T follicular helper cell (primary cell): ENCODE measurements around the gene FAM180A.

Source experiments
- DNase-seq: peaks from one replicate; pipeline ENCODE4 v3.0.0-alpha.2; 2020; ENCODE audit warnings: low read depth

The FAM180A gene

GRCh38 chr7:135771961-135772638, 23.5 kb upstream of the FAM180A start:
- no peak for DNase-seq

GRCh38 chr7:135771051-135771450, 22.4 kb upstream of the FAM180A start:
- no peak for DNase-seq

- DNase-seq = no peak
Observed at GRCh38 chr7:135770139-135770710, 21.6 kb upstream of the FAM180A start.

- no peak for DNase-seq
Observed at GRCh38 chr7:135769005-135769802, 20.6 kb upstream of the FAM180A start.

DNA sequence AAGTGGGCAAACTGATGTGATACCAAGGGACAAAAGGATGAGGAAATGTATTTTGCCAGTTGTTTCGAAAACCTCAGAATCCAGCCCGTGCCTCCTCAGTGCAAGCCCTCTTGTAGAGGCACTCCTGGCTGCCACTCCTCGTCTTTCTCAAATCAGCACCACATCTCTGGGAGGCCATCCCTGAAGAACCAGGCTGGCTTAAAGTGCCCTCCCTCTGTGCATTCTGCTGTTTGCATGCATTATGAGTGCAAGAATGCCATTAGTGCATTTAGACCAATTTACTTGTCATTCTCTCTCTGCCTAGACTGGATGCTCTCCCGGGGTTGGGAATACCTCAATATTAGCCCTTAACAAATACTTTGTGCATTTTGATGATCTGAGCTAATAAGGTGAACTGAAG, 19.9 kb upstream of the FAM180A start:
- DNase-seq = no peak

- no peak for DNase-seq
Observed at GRCh38 chr7:135768064-135768463, 19.5 kb upstream of the FAM180A start.

DNA sequence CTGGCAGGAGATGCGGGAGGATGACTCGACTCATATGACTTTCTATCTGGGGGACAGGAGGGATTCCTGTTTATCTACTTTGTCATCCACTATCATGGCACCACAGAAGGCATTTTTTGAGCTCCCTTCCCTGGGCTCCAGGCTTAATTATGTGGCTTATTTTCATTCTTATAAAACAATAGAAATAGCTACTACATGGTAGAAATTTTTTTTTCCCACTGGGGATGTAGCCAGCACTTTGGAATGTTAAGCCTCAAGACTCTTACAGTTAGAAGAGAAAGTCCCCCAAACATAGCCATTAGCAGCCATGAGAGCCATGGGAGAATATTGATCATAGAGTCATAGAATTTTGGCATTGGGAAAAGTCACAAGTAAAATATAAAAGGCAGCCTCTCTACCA, 14.6 kb upstream of the FAM180A start:
- no peak for DNase-seq

DNA sequence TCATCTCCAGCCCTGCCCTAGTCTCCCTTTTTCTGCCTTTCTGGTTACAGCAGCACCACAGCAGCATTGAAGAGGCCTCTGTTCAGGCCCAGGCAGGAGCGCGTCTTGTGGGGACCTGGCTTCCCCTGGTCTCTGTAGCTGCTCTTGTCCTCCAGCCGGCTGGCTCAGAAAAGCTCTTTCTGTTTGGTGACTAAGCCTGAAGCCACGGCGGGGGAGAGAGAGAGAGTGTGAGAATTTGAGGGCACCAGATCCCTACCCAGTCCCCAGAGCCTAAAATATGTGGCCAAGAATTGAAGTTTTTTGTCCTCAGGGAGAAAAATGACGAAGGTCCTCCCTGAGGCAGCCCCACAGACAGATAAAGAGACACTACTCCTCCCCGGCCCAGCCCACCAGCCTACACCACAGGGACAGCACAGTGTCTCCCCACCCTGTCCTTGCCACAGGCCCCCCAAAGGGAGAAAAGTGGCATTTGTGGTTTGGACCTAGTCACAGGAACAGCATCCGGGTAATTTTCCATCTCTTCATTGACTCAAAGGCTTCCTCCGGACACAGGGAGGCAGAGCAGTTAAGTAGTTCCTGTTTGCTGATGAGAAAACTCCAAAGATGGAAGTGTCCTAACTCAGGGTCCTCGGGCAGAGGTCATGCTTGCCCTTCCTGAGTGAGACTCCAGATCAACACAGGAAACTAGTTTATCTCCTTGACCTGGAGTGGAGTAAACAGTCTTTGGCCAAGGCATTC, 13.3 kb upstream of the FAM180A start:
- DNase-seq = no peak

DNA sequence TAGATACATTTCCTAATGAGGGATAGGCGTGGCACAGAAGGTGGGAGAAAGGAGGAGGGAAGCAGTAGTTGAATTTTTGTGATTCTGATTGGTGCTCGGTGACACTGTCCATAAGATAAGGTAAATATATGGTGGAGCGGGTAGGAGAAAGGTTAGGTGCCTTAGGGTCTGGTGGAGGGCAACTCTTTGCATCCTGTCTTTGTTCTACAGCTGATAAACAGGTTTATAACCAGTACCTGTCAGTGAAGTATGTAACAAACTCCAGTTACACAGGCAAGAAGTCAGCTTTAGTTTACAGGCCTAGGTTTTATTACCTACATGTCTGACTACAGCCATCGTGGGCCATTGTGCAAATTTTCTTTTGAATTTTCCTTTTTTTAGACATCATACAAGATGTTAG, 10.9 kb upstream of the FAM180A start:
- DNase-seq = no peak

DNA sequence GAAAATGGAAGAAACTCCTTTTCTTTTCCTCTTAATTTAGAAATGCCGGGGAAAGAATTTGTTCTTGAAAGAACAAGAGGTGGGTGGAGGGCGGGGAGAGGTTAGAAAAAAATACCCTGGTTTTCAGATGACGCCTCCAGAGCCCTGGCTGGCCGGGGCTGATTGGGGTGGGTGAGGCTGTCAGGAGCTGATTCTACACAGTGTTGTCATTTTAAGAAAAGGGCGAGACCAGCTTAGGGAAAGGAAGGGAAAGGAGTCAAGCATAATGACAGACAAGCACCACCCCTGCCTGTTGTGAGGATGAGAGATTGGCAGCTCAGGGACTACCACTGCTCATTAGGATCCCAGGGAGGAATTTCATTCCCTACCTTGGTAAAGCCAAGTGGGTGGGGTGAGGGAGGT, 9.9 kb upstream of the FAM180A start:
- no peak for DNase-seq

- DNase-seq = no peak
Observed at GRCh38 chr7:135757719-135758411, 9.3 kb upstream of the FAM180A start.

DNA sequence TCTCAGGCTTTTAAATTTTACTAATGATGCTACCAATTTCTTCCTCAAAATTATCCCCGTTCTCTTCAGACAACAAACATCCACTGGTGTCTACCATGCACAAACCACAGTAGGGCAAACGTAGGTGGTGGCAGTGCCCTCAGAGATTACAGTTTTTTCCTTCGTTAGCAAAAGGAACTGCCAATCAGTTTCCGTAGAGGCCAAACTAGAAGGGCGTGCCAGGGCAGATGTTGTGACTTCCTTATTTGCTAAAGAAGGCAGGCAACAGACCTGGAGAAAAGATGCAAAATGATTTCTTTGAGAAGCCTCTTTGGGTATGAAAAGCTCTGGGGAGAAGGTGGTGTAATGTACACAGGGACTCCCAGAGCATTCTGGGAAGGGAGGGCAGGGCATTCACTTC, 7.6 kb upstream of the FAM180A start:
- no peak for DNase-seq

DNA sequence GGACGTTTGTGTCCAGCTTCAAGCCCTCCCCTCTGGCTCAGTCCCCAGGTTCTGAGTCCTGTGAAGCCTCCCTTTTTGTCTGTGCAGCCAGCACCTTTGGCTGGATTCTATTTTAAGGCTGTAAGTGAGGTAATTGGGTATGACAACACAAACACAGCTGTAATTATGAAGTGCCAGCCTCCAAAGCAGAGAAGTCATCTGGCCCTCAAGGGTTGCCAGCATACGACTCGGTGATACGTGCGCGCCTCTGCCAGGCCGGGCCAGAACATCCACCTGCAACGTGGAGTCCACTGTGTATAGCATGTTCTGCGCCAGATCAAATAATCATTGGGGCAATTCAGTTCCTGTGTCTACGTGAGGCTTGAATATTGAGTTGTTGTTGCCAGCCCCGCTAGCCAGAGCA, 6.7 kb upstream of the FAM180A start:
- DNase-seq = no peak

- no peak for DNase-seq
Observed at GRCh38 chr7:135753616-135754413, 5.2 kb upstream of the FAM180A start.

GRCh38 chr7:135747366-135747765, 1.2 kb downstream of the FAM180A start:
- DNase-seq = no peak

DNA sequence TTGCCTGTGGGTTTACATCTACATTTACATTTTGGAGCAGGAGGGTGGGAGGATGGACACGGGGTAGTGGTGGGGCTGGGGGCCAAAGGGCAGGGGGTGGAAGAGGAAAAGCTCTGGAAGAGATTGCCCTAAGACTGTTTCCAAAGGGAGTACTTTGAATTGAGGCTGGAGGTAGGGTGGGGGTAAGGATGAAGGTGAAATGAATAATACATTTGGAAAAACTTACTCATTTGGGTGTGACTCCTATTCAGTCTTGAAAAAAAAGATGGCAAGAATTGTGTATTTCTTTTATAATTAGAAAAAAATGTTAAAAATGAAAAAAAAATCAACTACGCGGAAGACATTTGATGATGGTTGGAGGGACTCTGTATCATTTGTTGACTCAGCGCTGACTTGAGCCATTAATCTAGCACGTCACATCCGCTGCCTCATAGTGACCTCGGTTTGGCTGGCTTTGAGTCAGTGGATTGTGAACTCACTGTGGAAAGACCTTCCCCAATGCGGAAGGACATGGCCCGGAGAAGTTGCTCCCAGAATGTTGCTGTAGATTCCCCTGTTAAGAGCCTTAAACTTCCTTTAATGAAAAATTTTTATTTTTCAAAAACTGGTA, 2.8 kb downstream of the FAM180A start:
- no peak for DNase-seq

- DNase-seq = no peak
Observed at GRCh38 chr7:135744938-135745702, 3.5 kb downstream of the FAM180A start.

- no peak for DNase-seq
Observed at GRCh38 chr7:135743907-135744731, 4.5 kb downstream of the FAM180A start.

GRCh38 chr7:135742371-135742770, 6.2 kb downstream of the FAM180A start:
- DNase-seq = no peak
